ENCODE results near the gene ACSBG1.

ACSBG1 gene

GRCh38 chr15:78264304-78265136 is 30.2 kb upstream of the ACSBG1 start, which contains the start of gene DNAJA4:
TSS of gene DNAJA4 (plus strand) at chr15:78264562. CDS start at chr15:78264764, 202 bp downstream.
- no peak for DNase-seq (ENCODE audit: low read depth, low spot score)
- H3K4me3 ChIP-seq (ENCODE audit: low read depth, low read length) = peak within 1 kb of the TSS; percentile 43
- POLR2A ChIA-PET = interaction anchor here (1.0 kb wide), 1 partner anchor 35 kb away, joined by 3 read pairs; the partner anchor contains the start of gene SKIC8
- TF ChIP-seq, protein P1, sequence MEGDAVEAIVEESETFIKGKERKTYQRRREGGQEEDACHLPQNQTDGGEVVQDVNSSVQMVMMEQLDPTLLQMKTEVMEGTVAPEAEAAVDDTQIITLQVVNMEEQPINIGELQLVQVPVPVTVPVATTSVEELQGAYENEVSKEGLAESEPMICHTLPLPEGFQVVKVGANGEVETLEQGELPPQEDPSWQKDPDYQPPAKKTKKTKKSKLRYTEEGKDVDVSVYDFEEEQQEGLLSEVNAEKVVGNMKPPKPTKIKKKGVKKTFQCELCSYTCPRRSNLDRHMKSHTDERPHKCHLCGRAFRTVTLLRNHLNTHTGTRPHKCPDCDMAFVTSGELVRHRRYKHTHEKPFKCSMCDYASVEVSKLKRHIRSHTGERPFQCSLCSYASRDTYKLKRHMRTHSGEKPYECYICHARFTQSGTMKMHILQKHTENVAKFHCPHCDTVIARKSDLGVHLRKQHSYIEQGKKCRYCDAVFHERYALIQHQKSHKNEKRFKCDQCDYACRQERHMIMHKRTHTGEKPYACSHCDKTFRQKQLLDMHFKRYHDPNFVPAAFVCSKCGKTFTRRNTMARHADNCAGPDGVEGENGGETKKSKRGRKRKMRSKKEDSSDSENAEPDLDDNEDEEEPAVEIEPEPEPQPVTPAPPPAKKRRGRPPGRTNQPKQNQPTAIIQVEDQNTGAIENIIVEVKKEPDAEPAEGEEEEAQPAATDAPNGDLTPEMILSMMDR (IDR thresholded peaks at IDR 0.05; ENCODE audit: insufficient read depth, low read length, missing control alignments) = no peak
- CTCF ChIA-PET = interaction anchor here (0.9 to 8.1 kb wide), 5 partner anchors 9 to 158 kb away, joined by 3 to 37 read pairs (median 6); no protein-coding TSS in a partner anchor

- POLR2A ChIA-PET = interaction anchor here (1.0 kb wide), 1 partner anchor 35 kb away, joined by 3 read pairs; the partner anchor contains the start of gene SKIC8
- CTCF ChIA-PET = interaction anchor here (1.3 to 8.1 kb wide), 3 partner anchors 20 to 159 kb away, joined by 3 to 37 read pairs (median 6); no protein-coding TSS in a partner anchor
- TF ChIP-seq, protein P1 (IDR thresholded peaks at IDR 0.05; ENCODE audit: insufficient read depth, low read length, missing control alignments) = no peak
- H3K4me3 ChIP-seq (ENCODE audit: low read depth, low read length) = no peak overlapping the region
- DNase-seq (ENCODE audit: low read depth, low spot score) = no peak
Measured at GRCh38 chr15:78263907-78264303, 29.5 kb upstream of the ACSBG1 start.

GRCh38 chr15:78263351-78263781 is 29.0 kb upstream of the ACSBG1 start:
- H3K4me3 ChIP-seq (ENCODE audit: low read depth, low read length) = no peak overlapping the region
- POLR2A ChIA-PET = interaction anchor here (1.0 kb wide), 1 partner anchor 36 kb away, joined by 3 read pairs; the partner anchor contains the start of gene SKIC8
- DNase-seq (ENCODE audit: low read depth, low spot score) = no peak
- TF ChIP-seq, protein P1 (IDR thresholded peaks at IDR 0.05; ENCODE audit: insufficient read depth, low read length, missing control alignments) = no peak
- CTCF ChIA-PET = interaction anchor here (0.9 to 8.1 kb wide), 2 partner anchors 22 to 304 kb away, joined by 3 to 37 read pairs; no protein-coding TSS in a partner anchor

- TF ChIP-seq, protein P1 (IDR thresholded peaks at IDR 0.05; ENCODE audit: insufficient read depth, low read length, missing control alignments) = no peak
- CTCF ChIA-PET = interaction anchor here (1.2 to 10.8 kb wide), 2 partner anchors 10 to 19 kb away, joined by 4 to 102 read pairs; no protein-coding TSS in a partner anchor
- H3K4me3 ChIP-seq (ENCODE audit: low read depth, low read length) = no peak overlapping the region
- DNase-seq (ENCODE audit: low read depth, low spot score) = no peak
- POLR2A ChIA-PET = interaction anchor here (0.5 kb wide), 1 partner anchor 173 kb away, joined by 3 read pairs; no protein-coding TSS in a partner anchor
Measured at GRCh38 chr15:78261062-78261461, 26.7 kb upstream of the ACSBG1 start.

- no peak overlapping the region for H3K4me3 ChIP-seq (ENCODE audit: low read depth, low read length)
- ChIA-PET POLR2A (no interaction called here), CTCF (interaction anchor here (1.2 to 10.8 kb wide), 2 partner anchors 9 to 19 kb away, joined by 4 to 102 read pairs; no protein-coding TSS in a partner anchor)
- DNase-seq (ENCODE audit: low read depth, low spot score) = no peak
- TF ChIP-seq, protein P1 (IDR thresholded peaks at IDR 0.05; ENCODE audit: insufficient read depth, low read length, missing control alignments) = no peak
Measured at GRCh38 chr15:78260489-78260888, 26.1 kb upstream of the ACSBG1 start.

- TF ChIP-seq, protein P1 (IDR thresholded peaks at IDR 0.05; ENCODE audit: insufficient read depth, low read length, missing control alignments) = no peak
- DNase-seq (ENCODE audit: low read depth, low spot score) = no peak
- POLR2A ChIA-PET = no interaction called here
- CTCF ChIA-PET = interaction anchor here (10.8 kb wide), 1 partner anchor 17 kb away, joined by 102 read pairs; no protein-coding TSS in a partner anchor
- no peak overlapping the region for H3K4me3 ChIP-seq (ENCODE audit: low read depth, low read length)
Measured at GRCh38 chr15:78259232-78259631, 24.9 kb upstream of the ACSBG1 start.
